ENCODE measurements around the gene AGRN.
"Not testable (repeated sequence)": the region's sequence is repeated elsewhere in the genome, so short reads cannot be mapped to it uniquely, and the experiment has no call there.

AGRN gene

GRCh38 chr1:1001057-1001783 is 18.7 kb upstream of the AGRN start:
- DNase-seq, result no peak

- no peak for DNase-seq
Measured at GRCh38 chr1:1003618-1004419, 16.1 kb upstream of the AGRN start.

- DNase-seq, result no peak
Measured at GRCh38 chr1:1004420-1004779, 15.5 kb upstream of the AGRN start.

- no peak for DNase-seq
Measured at GRCh38 chr1:1004780-1005697, 14.9 kb upstream of the AGRN start.

- DNase-seq, result no peak
Measured at GRCh38 chr1:1005774-1006304, 14.1 kb upstream of the AGRN start.

GRCh38 chr1:1006305-1007159 is 13.4 kb upstream of the AGRN start:
- DNase-seq, result no peak

GRCh38 chr1:1010131-1010530 is 9.8 kb upstream of the AGRN start:
- DNase-seq, result not testable (repeated sequence)

- DNase-seq, result no peak
Measured at GRCh38 chr1:1011396-1011949, 8.4 kb upstream of the AGRN start.

- DNase-seq, result not testable (repeated sequence)
Measured at GRCh38 chr1:1012736-1013104, 7.2 kb upstream of the AGRN start.

- DNase-seq, result peak; percentile 91
Measured at GRCh38 chr1:1013105-1013921, 6.6 kb upstream of the AGRN start, which contains the start of gene ISG15. TSS of gene ISG15 (plus strand) at chr1:1013497. CDS start at chr1:1013574, 77 bp downstream.

- DNase-seq, result peak; percentile 6
Measured at GRCh38 chr1:1013922-1014648, 5.8 kb upstream of the AGRN start.

GRCh38 chr1:1014799-1015681 is 4.9 kb upstream of the AGRN start:
- no peak for DNase-seq

GRCh38 chr1:1017397-1018320 is 2.3 kb upstream of the AGRN start:
- not testable (repeated sequence) for DNase-seq

- not testable (repeated sequence) for DNase-seq
Measured at GRCh38 chr1:1018321-1018685, 1.6 kb upstream of the AGRN start.

- peak; percentile 86 for DNase-seq
Measured at GRCh38 chr1:1019122-1019999, 559 bp upstream of the AGRN start.

GRCh38 chr1:1020415-1021009 is 592 bp downstream of the AGRN start:
- DNase-seq, result no peak
